GM12875 (cell line): ENCODE data around the gene PIEZO2.

ENCODE experiments used
- H3K4me3 ChIP-seq: one replicate; pipeline ENCODE4 v1.5.1; 2011; ENCODE audit warnings: low read depth, low read length, control low read depth
- CTCF ChIP-seq: IDR thresholded peaks from 2 replicates; pipeline ENCODE4 v1.5.1; 2011; ENCODE audit warnings: low read depth, mild to moderate bottlenecking, control low read depth, inconsistent platforms, low read length, moderate library complexity, borderline replicate concordance; ENCODE audit not compliant: insufficient read depth

Gene PIEZO2

DNA sequence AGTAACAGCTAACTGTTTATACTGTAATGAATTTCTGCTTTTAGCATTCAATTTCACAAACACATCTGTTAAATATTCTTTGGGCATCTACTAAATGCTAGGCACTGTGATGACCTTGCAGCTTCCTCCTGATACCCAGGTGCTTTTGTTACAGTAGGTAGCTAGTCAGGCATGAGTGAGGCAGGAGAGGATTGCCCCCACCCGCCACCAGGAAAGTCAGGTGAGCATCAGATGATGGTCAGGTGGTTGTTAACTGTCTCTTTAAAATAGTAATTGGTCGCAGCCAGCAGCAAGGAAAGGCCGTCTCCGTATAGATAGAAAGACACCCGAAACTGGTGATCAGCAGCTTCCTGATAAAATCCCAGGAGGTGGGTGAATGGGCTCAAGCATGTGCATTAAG lies 255.6 kb downstream of the PIEZO2 start:
- no peak for TF ChIP-seq CTCF
- H3K4me3 ChIP-seq = no peak overlapping the region

- H3K4me3 ChIP-seq = no peak overlapping the region
- TF ChIP-seq CTCF = no peak
Measured at GRCh38 chr18:10893196-10893595, 256.2 kb downstream of the PIEZO2 start.

- no peak for TF ChIP-seq CTCF
Measured at GRCh38 chr18:10892786-10893185, 256.6 kb downstream of the PIEZO2 start.

GRCh38 chr18:10890022-10890421 lies 259.3 kb downstream of the PIEZO2 start:
- no peak overlapping the region for H3K4me3 ChIP-seq
- TF ChIP-seq CTCF = no peak

More at GRCh38 chr18:10892786-10893185, 256.6 kb downstream of the PIEZO2 start:
- no peak overlapping the region for H3K4me3 ChIP-seq

DNA sequence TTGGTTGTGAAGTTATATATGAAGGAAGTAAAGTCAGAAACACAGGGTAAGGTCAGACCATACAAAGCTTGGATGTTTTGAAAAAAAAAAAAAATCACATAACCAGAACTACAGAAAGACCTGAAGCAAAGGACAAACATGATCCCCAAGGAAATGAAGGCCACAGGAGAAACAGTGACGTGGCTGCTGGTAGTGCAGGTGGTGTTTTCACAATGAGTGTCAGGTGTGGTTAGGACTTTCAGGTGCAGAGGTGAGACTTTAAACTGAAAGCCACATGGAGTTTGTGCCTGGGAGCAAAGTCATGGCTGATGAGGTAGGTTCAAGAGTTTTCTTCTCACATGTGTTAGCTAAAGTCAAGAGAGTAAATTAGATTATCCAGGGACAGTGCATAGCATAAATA lies 270.7 kb downstream of the PIEZO2 start:
- H3K4me3 ChIP-seq = no peak overlapping the region
- TF ChIP-seq CTCF = no peak

GRCh38 chr18:10877987-10878386 lies 271.4 kb downstream of the PIEZO2 start:
- TF ChIP-seq CTCF = no peak
- no peak overlapping the region for H3K4me3 ChIP-seq

DNA sequence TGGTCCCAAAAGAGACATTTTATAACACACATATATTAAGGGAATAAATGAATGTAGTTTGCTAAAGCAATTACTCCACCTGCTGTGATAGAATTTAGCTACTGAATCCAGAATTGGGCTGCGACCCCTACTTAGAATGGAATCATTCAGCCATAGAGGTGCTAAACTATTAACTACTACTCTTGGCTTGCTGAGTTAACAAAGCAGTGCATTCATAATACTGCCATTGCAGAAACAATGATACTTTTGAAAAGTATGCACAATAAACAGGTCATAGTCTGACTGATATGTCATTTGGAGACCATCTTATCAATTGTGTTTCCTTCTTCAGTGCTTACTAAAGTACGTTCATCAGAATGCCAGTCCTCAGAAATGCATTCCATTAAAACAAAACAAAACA lies 273.6 kb downstream of the PIEZO2 start:
- no peak for TF ChIP-seq CTCF
- H3K4me3 ChIP-seq = no peak overlapping the region
